Naive thymus-derived CD4-positive, alpha-beta T cell (primary cell): ENCODE data around the gene NXPE3. TPM values are rescaled to one million over a fixed set of nuclear protein-coding genes. Genes with fewer than 3 reads are reported as not detected.

ENCODE experiments used
- ATAC-seq: fragments of 150-1000 bp; cut with Tn5 transposase; 2 replicates; pipeline ENCODE4 v1.10.0; 2021; ENCODE audit warnings: mild to moderate bottlenecking, moderate library complexity
- CTCF ChIA-PET: fragments of 350-600 bp; sonication (Branson Sonifier 250); formaldehyde crosslinking; loops from one replicate; lab custom pipeline; 2021; ENCODE audit warnings: antibody characterized with exemption; lab: Charles Lee
- POLR2A ChIA-PET: fragments of 350-600 bp; sonication (Branson Sonifier 250); formaldehyde crosslinking; loops from one replicate; lab custom pipeline; 2021; ENCODE audit warnings: antibody characterized with exemption, inconsistent platforms; lab: Charles Lee
- DNase-seq, 9 donors: peaks; one replicate each; pipeline versions ENCODE4 v3.0.0 to v3.0.0-alpha.2; 2020 to 2022; ENCODE audit warnings: mixed read lengths in 1 of 9
- H3K27ac ChIP-seq: one replicate; pipeline ENCODE4 v1.7.0; 2013; ENCODE audit warnings: mild to moderate bottlenecking, low read depth, low read length, moderate library complexity
- H3K27me3 ChIP-seq, 2 donors: one replicate each; pipeline ENCODE4 v1.7.0; 2013; ENCODE audit warnings: low read length in 2 of 2, mild to moderate bottlenecking in 2 of 2, moderate library complexity in 2 of 2; ENCODE audit not compliant: control insufficient read depth in 2 of 2, insufficient read depth in 2 of 2
- H3K36me3 ChIP-seq, 3 experiments: 1 replicate in 2 of 3; 2 replicates in 1 of 3; pipeline ENCODE4 v1.7.0; 2013; ENCODE audit warnings: low read length in 3 of 3, mild to moderate bottlenecking in 3 of 3, moderate library complexity in 1 of 3; ENCODE audit not compliant: insufficient read depth in 3 of 3, control insufficient read depth in 2 of 3
- H3K4me1 ChIP-seq, 2 donors: one replicate each; pipeline ENCODE4 v1.7.0; 2013; ENCODE audit warnings: low read length in 2 of 2, mild to moderate bottlenecking in 2 of 2, moderate library complexity in 1 of 2; ENCODE audit not compliant: control insufficient read depth in 2 of 2, insufficient read depth in 2 of 2
- H3K4me3 ChIP-seq: 2 replicates; pipeline ENCODE4 v1.7.0; 2013; ENCODE audit warnings: mild to moderate bottlenecking, low read length
- H3K9me3 ChIP-seq, 3 experiments: 1 replicate in 2 of 3; 2 replicates in 1 of 3; pipeline ENCODE4 v1.7.0; 2013; ENCODE audit warnings: low read length in 3 of 3; ENCODE audit not compliant: control insufficient read depth in 2 of 3
- H3K27ac Mint-ChIP-seq, 9 donors: one replicate each; pipeline ENCODE4 v1.8.0; 2020 to 2022; ENCODE audit warnings: mixed read lengths in 9 of 9, mild to moderate bottlenecking in 8 of 9, moderate library complexity in 5 of 9, inconsistent platforms in 2 of 9
- H3K27me3 Mint-ChIP-seq, 5 donors: one replicate each; pipeline ENCODE4 v1.8.0; 2021 to 2022; ENCODE audit warnings: mixed read lengths in 5 of 5, mild to moderate bottlenecking in 1 of 5
- H3K36me3 Mint-ChIP-seq, 5 donors: one replicate each; pipeline ENCODE4 v1.8.0; 2020 to 2022; ENCODE audit warnings: mixed read lengths in 5 of 5, mild to moderate bottlenecking in 3 of 5, inconsistent platforms in 1 of 5
- H3K4me1 Mint-ChIP-seq, 7 donors: one replicate each; pipeline ENCODE4 v1.8.0; 2020 to 2022; ENCODE audit warnings: mixed read lengths in 7 of 7, mild to moderate bottlenecking in 3 of 7, inconsistent platforms in 1 of 7
- H3K4me3 Mint-ChIP-seq, 10 donors: one replicate each; pipeline ENCODE4 v1.8.0; 2020 to 2022; ENCODE audit warnings: mild to moderate bottlenecking in 10 of 10, mixed read lengths in 10 of 10, moderate library complexity in 6 of 10, inconsistent platforms in 2 of 10
- H3K9me3 Mint-ChIP-seq, 11 donors: one replicate each; pipeline ENCODE4 v1.8.0; 2020 to 2022; ENCODE audit warnings: mixed read lengths in 11 of 11, mild to moderate bottlenecking in 4 of 11, inconsistent platforms in 1 of 11, moderate library complexity in 1 of 11
- intact Hi-C, 2 donors: fragments of 100-400 bp; cut with micrococcal nuclease; formaldehyde crosslinking; loops; one replicate each; pipeline ENCODE4 v1.15.1; 2023
- polyA plus RNA-seq, 2 donors: library from polyadenylated mRNA; unstranded; fragments of 300-500 nt; fragmentation: Illumina TruSeq; gene quantifications; one replicate each; pipeline ENCODE4 v1.2.3, GENCODE V29; 2021
- total RNA-seq, 6 experiments: library from RNA in 5 of 6; stranded (reverse) in 5 of 6; gene quantifications; 1 replicate in 5 of 6; 2 replicates in 1 of 6; pipeline ENCODE4 v1.2.3 and lab custom pipeline; 2021 to 2026

Gene NXPE3
- total and polyA plus RNA-seq, 7 experiments from 2014 or later: 25.9 to 71.0 (median 39.3) TPM

DNA sequence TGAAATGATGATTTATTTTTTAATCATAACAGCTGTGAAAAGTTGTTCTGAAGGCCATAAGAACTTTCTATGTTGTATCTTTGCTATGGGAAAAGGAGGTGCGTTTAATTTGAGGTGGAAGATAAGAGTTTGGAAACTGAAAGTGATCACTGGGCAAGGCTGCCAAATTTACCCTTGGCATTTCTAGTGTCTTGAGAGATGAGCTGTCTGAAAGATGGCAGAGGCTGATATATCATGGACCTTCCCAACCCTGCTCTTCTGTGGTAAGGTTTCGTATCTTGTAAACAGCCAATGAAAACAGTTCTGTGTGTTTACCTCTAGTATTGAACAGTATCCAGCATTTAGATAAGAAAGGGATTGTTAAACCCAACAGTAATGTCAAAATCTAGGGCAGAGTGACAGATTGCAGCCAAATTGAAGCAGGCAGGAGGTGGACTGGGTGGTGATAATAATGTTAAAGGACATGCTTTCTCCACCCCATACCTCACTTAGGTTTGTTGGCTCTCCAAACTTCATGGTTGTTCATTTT is 54.5 kb downstream of the NXPE3 start:
- Histone ChIP-seq H3K27ac (no peak overlapping the region), H3K9me3 (no peaks in the 10 kb centered on the region), H3K4me1 (peaks cover 9 to 28% of the 10 kb centered on the region in 2 donors), H3K36me3 (no peaks in the 10 kb centered on the region), H3K4me3 (no peak overlapping the region), H3K27me3 (no peaks in the 10 kb centered on the region)
- POLR2A ChIA-PET: interaction anchor here (1.6 to 2.4 kb wide), 3 partner anchors 11 to 16 kb away, joined by 9 to 10 read pairs (median 9); partner anchors contain the start of gene NFKBIZ
- intact Hi-C loops: no loop called here
- peaks cover 0 to 47% (median 11%) of the 10 kb centered on the region in 5 donors for H3K36me3 Mint-ChIP-seq
- DNase-seq (no peak), ATAC-seq (no peak)
- H3K9me3 Mint-ChIP-seq: peaks cover 0 to 3% (median 0%) of the 10 kb centered on the region in 11 donors
- H3K27me3 Mint-ChIP-seq: no peaks in the 10 kb centered on the region
- CTCF ChIA-PET: interaction anchor here (0.6 to 0.9 kb wide), 2 partner anchors 11 to 392 kb away, joined by 3 read pairs; no protein-coding TSS in a partner anchor
- H3K27ac Mint-ChIP-seq: peak overlapping the region in 6 of 9 donors; percentile 13 to 56 (median 48)
- H3K4me1 Mint-ChIP-seq: peaks cover 52 to 89% (median 72%) of the 10 kb centered on the region in 7 donors
- H3K4me3 Mint-ChIP-seq: peak overlapping the region in 7 of 10 donors; percentile 4 to 66 (median 44)

DNA sequence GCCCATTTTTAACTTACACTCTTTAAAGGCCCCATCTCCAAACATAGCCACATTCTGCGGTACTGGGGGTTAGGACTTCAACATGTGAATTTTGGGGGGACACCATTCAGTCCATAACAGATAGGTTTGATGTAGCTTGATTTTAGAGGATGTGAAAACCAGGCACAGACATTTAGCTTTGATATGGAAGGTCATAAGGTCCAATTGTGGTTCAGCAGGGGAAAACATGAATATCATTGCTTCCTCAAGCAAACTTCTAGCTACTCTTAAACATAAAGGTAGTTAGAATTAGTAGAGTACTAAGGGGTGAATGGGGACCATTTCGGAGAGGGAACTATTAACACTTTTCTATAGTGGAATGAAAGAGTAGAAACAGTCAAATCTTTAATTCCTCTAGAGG is 56.7 kb downstream of the NXPE3 start:
- H3K4me3 ChIP-seq: no peak overlapping the region
- H3K9me3 Mint-ChIP-seq: peaks cover 0 to 3% (median 0%) of the 10 kb centered on the region in 11 donors
- no peaks in the 10 kb centered on the region for H3K27me3 Mint-ChIP-seq
- H3K27me3 ChIP-seq: no peaks in the 10 kb centered on the region
- peaks cover 0 to 12% of the 10 kb centered on the region in 2 donors for H3K4me1 ChIP-seq
- peaks cover 0 to 46% (median 24%) of the 10 kb centered on the region in 5 donors for H3K36me3 Mint-ChIP-seq
- no peaks in the 10 kb centered on the region for H3K36me3 ChIP-seq
- DNase-seq (no peak), ATAC-seq (no peak)
- H3K9me3 ChIP-seq: no peaks in the 10 kb centered on the region
- no peak overlapping the region for H3K27ac ChIP-seq
- ChIA-PET CTCF (interaction anchor here (0.7 to 1.2 kb wide), 3 partner anchors 33 to 393 kb away, joined by 3 to 4 read pairs (median 3); no protein-coding TSS in a partner anchor), POLR2A (interaction anchor here (1.1 to 4.6 kb wide), 5 partner anchors 9 to 18 kb away, joined by 3 to 19 read pairs (median 4); partner anchors contain the start of gene NFKBIZ)
- H3K4me1 Mint-ChIP-seq: peaks cover 44 to 71% (median 62%) of the 10 kb centered on the region in 7 donors
- intact Hi-C loops: loop anchor here in 1 of 2 donors (1.0 kb wide), 1 partner anchor 11 kb away; no protein-coding TSS in a partner anchor
- peak overlapping the region in 3 of 9 donors; percentile 17 to 80 (median 18) for H3K27ac Mint-ChIP-seq
- no peak overlapping the region for H3K4me3 Mint-ChIP-seq

DNA sequence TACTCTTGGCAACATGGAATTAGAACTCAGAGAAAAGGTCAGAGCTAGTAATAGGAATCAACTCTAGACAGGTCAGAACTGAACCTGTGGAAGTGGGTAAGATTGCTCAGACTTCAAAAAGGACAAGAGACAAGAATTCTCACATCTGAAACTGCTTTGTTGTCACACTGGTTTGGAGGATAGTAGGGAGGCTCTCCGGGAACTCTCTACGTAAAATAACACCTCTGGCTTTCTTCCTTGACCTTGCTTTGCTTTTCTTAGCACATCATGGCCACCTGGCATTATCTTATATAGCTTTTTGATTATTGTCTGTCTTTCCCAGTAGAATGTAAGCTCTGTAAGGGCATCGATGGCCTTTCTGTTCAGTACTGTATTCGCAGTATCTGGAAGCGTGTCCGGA is 57.1 kb downstream of the NXPE3 start:
- Mint-ChIP-seq H3K36me3 (peaks cover 0 to 49% (median 28%) of the 10 kb centered on the region in 5 donors), H3K27ac (peak overlapping the region in 2 of 9 donors; percentile 17 to 18), H3K27me3 (no peaks in the 10 kb centered on the region), H3K9me3 (peaks cover 0 to 3% (median 0%) of the 10 kb centered on the region in 11 donors), H3K4me1 (peaks cover 44 to 68% (median 59%) of the 10 kb centered on the region in 7 donors), H3K4me3 (no peak overlapping the region)
- Histone ChIP-seq H3K9me3 (no peaks in the 10 kb centered on the region), H3K27ac (no peak overlapping the region), H3K4me1 (peaks cover 0 to 12% of the 10 kb centered on the region in 2 donors), H3K4me3 (no peak overlapping the region), H3K36me3 (no peaks in the 10 kb centered on the region), H3K27me3 (no peaks in the 10 kb centered on the region)
- ChIA-PET POLR2A (interaction anchor here (1.3 to 4.6 kb wide), 2 partner anchors 9 to 13 kb away, joined by 3 to 19 read pairs; partner anchors contain the start of gene NFKBIZ), CTCF (interaction anchor here (0.7 kb wide), 1 partner anchor 393 kb away, joined by 4 read pairs; no protein-coding TSS in a partner anchor)
- intact Hi-C loops: no loop called here
- no peak for DNase-seq
- no peak for ATAC-seq

DNA sequence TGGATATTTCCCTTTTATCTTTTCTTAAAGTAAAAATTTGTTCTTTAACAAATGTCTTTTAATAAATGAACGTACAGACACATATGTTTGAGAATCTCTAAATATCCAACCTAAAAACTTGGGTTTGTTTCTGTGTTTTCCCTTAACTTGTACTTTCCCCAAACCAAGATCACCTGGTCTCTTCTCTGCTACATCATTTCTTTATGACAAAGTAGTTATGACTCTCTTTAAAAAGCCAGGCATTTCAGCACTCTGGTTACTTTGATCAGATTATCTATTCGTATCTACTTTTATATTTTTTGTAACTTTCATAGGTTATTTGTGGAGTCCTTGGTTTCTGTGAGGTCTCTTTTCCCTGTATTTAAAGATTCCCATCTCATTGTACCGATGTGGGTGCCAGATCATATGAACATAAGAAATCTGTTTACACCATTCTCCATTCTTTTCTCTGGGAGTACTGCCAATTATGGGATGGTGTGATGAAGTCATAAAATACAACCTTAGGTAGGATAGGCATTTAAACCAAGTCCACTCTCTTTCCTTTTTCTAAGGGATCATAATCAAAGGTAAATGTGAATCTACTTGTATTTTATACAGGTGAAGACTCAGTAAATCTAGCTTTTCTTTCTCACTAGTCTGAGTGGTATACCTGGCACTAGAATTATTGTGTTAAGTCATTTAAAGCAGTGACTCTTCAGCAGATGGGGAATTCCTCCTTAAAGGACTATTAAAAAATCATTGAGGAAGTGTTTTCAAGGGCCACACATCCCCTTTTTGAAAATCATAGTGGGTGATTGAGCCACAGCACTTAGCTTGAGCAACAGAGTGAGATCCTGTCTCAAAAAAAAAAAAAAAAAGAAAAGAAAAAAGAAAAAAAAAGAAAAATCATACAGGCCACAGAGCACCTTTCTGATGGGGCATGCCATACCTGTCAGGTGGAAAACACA is 57.9 kb downstream of the NXPE3 start:
- DNase-seq (no peak), ATAC-seq (peak; percentile 79)
- peaks cover 0 to 12% of the 10 kb centered on the region in 2 donors for H3K4me1 ChIP-seq
- no peaks in the 10 kb centered on the region for H3K9me3 ChIP-seq
- Mint-ChIP-seq H3K4me1 (peaks cover 40 to 61% (median 52%) of the 10 kb centered on the region in 7 donors), H3K9me3 (peaks cover 0 to 5% (median 2%) of the 10 kb centered on the region in 11 donors), H3K4me3 (no peak overlapping the region), H3K27me3 (no peaks in the 10 kb centered on the region), H3K36me3 (peaks cover under 1 to 50% (median 31%) of the 10 kb centered on the region in 5 donors), H3K27ac (peak overlapping the region in 1 of 9 donors; percentile 13)
- no peak overlapping the region for H3K4me3 ChIP-seq
- ChIA-PET POLR2A (interaction anchor here (0.5 to 4.6 kb wide), 4 partner anchors 8 to 96 kb away, joined by 3 to 19 read pairs (median 3); partner anchors contain the start of gene NFKBIZ), CTCF (no interaction called here)
- H3K36me3 ChIP-seq: no peaks in the 10 kb centered on the region
- H3K27me3 ChIP-seq: no peaks in the 10 kb centered on the region
- H3K27ac ChIP-seq: no peak overlapping the region
- intact Hi-C loops: loop anchor here in 1 of 2 donors (1.0 kb wide), 1 partner anchor 8 kb away; no protein-coding TSS in a partner anchor

DNA sequence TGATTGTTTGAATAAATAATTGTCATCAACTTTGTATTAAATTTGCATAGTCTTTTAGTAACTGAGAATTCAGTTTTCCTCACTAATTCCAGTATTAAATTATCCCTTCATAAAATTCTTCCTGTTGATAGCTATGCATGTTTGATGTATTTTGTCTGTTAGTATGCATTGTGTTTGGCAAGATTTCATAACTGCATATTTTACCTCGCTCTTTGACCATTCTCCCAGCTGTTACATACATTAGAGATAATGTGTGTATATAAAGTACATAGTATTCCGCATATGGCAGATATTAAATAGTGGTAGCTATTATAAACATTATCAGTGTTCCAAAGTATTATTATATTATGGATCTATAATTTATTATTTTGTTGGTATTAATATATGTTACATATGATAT is 59.7 kb downstream of the NXPE3 start:
- no peak overlapping the region for H3K27ac Mint-ChIP-seq
- intact Hi-C loops: loop anchor here in 1 of 2 donors (1.0 kb wide), 1 partner anchor 10 kb away; no protein-coding TSS in a partner anchor
- Histone ChIP-seq H3K9me3 (no peaks in the 10 kb centered on the region), H3K27ac (no peak overlapping the region), H3K4me3 (no peak overlapping the region), H3K36me3 (no peaks in the 10 kb centered on the region), H3K4me1 (peaks cover 0 to 7% of the 10 kb centered on the region in 2 donors), H3K27me3 (no peaks in the 10 kb centered on the region)
- peaks cover 31 to 50% (median 35%) of the 10 kb centered on the region in 7 donors for H3K4me1 Mint-ChIP-seq
- H3K4me3 Mint-ChIP-seq: no peak overlapping the region
- no peaks in the 10 kb centered on the region for H3K27me3 Mint-ChIP-seq
- ChIA-PET POLR2A (interaction anchor here (1.3 to 4.6 kb wide), 5 partner anchors 8 to 13 kb away, joined by 3 to 29 read pairs (median 5); partner anchors contain the start of gene NFKBIZ), CTCF (interaction anchor here (0.8 to 1.2 kb wide), 3 partner anchors 11 to 390 kb away, joined by 3 to 6 read pairs (median 4); partner anchors contain the start of gene NFKBIZ)
- H3K36me3 Mint-ChIP-seq: peaks cover 4 to 45% (median 32%) of the 10 kb centered on the region in 5 donors
- ATAC-seq (no peak), DNase-seq (no peak)
- peaks cover 0 to 15% (median 5%) of the 10 kb centered on the region in 11 donors for H3K9me3 Mint-ChIP-seq
